Stimulated activated CD4-positive, alpha-beta T cell treated with anti-CD3 and anti-CD28 coated beads, Interleukin-15, amount 100 ng/mL, for 24 hours (primary cell): ENCODE data around the gene CRYGS.
"Not testable (repeated sequence)": the region's sequence is repeated elsewhere in the genome, so short reads cannot be mapped to it uniquely, and the experiment has no call there.

Experiments
- DNase-seq: peaks from one replicate; pipeline ENCODE4 v3.0.0-alpha.2; 2020

CRYGS gene

GRCh38 chr3:186517218-186517617 lies 27.0 kb downstream of the CRYGS start:
- no peak for DNase-seq

GRCh38 chr3:186516646-186517045 lies 27.5 kb downstream of the CRYGS start:
- DNase-seq = no peak

GRCh38 chr3:186515125-186515524 lies 29.1 kb downstream of the CRYGS start:
- DNase-seq = no peak

GRCh38 chr3:186514296-186515002 lies 29.7 kb downstream of the CRYGS start:
- peak; percentile 49 for DNase-seq

- no peak for DNase-seq
Measured at GRCh38 chr3:186513386-186513785, 30.8 kb downstream of the CRYGS start.

- no peak for DNase-seq
Measured at GRCh38 chr3:186512570-186513302, 31.4 kb downstream of the CRYGS start.

- DNase-seq = no peak
Measured at GRCh38 chr3:186511702-186512101, 32.5 kb downstream of the CRYGS start.

GRCh38 chr3:186511245-186511644 lies 32.9 kb downstream of the CRYGS start:
- peak; percentile 41 for DNase-seq

GRCh38 chr3:186510374-186511079 lies 33.7 kb downstream of the CRYGS start:
- DNase-seq = no peak

GRCh38 chr3:186509423-186509822 lies 34.8 kb downstream of the CRYGS start:
- DNase-seq = no peak

GRCh38 chr3:186506857-186507256 lies 37.3 kb downstream of the CRYGS start:
- DNase-seq = peak; percentile 65

GRCh38 chr3:186506191-186506739 lies 37.9 kb downstream of the CRYGS start:
- DNase-seq = no peak

- no peak for DNase-seq
Measured at GRCh38 chr3:186502966-186503712, 41.0 kb downstream of the CRYGS start.

GRCh38 chr3:186502138-186502948 lies 41.8 kb downstream of the CRYGS start:
- DNase-seq = no peak

- not testable (repeated sequence) for DNase-seq
Measured at GRCh38 chr3:186499949-186500348, 44.2 kb downstream of the CRYGS start.

GRCh38 chr3:186498022-186498421 lies 46.2 kb downstream of the CRYGS start:
- not testable (repeated sequence) for DNase-seq

GRCh38 chr3:186497608-186498007 lies 46.6 kb downstream of the CRYGS start:
- no peak for DNase-seq

- no peak for DNase-seq
Measured at GRCh38 chr3:186496635-186497034, 47.5 kb downstream of the CRYGS start.

- no peak for DNase-seq
Measured at GRCh38 chr3:186496016-186496415, 48.2 kb downstream of the CRYGS start.

GRCh38 chr3:186493525-186494255 lies 50.5 kb downstream of the CRYGS start:
- DNase-seq = no peak

GRCh38 chr3:186492385-186492984 lies 51.7 kb downstream of the CRYGS start:
- DNase-seq = no peak
